ENCODE measurements around the gene NLGN4Y. TPM values are rescaled to one million over a fixed set of nuclear protein-coding genes. Genes with fewer than 3 reads are reported as not detected.

Gene NLGN4Y
- total and polyA plus RNA-seq, 4 donors = 2.9 to 5.3 TPM; not detected in 2

DNA sequence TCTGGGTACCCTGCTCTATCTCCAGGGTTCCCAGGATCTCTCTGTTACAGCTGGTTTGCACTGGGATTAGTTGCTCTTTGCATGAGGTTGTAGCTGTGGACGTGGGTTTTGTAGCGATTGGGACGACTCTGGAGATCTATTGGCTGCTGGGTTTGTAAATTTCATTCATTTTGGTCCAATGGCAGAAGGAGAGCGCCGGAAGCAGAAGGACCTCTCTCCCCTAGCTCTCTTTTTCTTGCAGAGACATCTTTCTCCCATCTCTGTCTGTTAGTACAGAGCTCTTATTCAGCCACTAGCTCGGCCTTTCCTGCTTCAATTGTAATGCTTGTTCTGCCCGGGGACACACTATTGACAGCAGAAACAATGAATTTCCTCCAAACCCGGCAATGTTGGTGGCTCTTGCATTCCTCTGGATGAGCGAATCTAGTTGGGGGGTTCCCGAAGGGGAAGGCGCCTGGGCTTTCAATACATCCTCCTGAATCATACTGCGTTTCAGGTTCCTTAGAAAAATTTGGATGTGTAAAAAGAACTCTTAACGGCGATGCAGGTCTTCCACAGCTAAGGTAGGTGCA is 1.9 kb upstream of the NLGN4Y start:
- Histone ChIP-seq H3K9me3 (ENCODE audit: control insufficient read depth in 4 of 4, low read length in 3 of 4) (no peaks in the 10 kb centered on the region), H3K27me3 (ENCODE audit: control insufficient read depth in 4 of 4, insufficient read depth in 4 of 4, low read length in 3 of 4) (no peaks in the 10 kb centered on the region), H3K36me3 (ENCODE audit: control insufficient read depth in 4 of 4, insufficient read depth in 3 of 4, low read depth in 1 of 4, low read length in 3 of 4) (no peaks in the 10 kb centered on the region), H3K4me1 (ENCODE audit: control insufficient read depth in 4 of 4, insufficient read depth in 4 of 4, low read length in 3 of 4) (peaks cover 0 to 2% (median 0%) of the 10 kb centered on the region in 4 donors), H3K9ac (ENCODE audit: low read depth in 1 of 2, low read length in 2 of 2) (no peak overlapping the region), H3K4me3 (ENCODE audit: low read depth in 1 of 3, low read length in 3 of 3) (no peak overlapping the region), H3K27ac (ENCODE audit: low read depth in 1 of 2, low read length in 2 of 2) (no peak overlapping the region)
- 21% methylated on average over 14 of the region's 14 CpGs for WGBS
- no peak for DNase-seq (ENCODE audit: low spot score)
- TF ChIP-seq HNF4A (conservative IDR thresholded peaks at IDR 0.05) (no peak), YY1 (IDR thresholded peaks at IDR 0.05) (no peak), NR2F2 (IDR thresholded peaks at IDR 0.05) (no peak), FOXA2 (IDR thresholded peaks at IDR 0.05) (no peak), SP1 (IDR thresholded peaks at IDR 0.05) (no peak), HNF4G (IDR thresholded peaks at IDR 0.05) (no peak), RXRA (IDR thresholded peaks at IDR 0.05) (no peak), JUND (IDR thresholded peaks at IDR 0.05) (no peak), RAD21 (IDR thresholded peaks at IDR 0.05) (no peak), GABPA (IDR thresholded peaks at IDR 0.05 in 1 of 2, conservative IDR thresholded peaks at IDR 0.05 in 1 of 2) (no peak), FOXA1 (IDR thresholded peaks at IDR 0.05) (no peak), EGR1 (IDR thresholded peaks at IDR 0.05; ENCODE audit: low read depth in 2 of 2) (no peak)
- TF ChIP-seq, protein P1, sequence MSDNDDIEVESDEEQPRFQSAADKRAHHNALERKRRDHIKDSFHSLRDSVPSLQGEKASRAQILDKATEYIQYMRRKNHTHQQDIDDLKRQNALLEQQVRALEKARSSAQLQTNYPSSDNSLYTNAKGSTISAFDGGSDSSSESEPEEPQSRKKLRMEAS (IDR thresholded peaks at IDR 0.05) = no peak
- TF ChIP-seq, protein P2, sequence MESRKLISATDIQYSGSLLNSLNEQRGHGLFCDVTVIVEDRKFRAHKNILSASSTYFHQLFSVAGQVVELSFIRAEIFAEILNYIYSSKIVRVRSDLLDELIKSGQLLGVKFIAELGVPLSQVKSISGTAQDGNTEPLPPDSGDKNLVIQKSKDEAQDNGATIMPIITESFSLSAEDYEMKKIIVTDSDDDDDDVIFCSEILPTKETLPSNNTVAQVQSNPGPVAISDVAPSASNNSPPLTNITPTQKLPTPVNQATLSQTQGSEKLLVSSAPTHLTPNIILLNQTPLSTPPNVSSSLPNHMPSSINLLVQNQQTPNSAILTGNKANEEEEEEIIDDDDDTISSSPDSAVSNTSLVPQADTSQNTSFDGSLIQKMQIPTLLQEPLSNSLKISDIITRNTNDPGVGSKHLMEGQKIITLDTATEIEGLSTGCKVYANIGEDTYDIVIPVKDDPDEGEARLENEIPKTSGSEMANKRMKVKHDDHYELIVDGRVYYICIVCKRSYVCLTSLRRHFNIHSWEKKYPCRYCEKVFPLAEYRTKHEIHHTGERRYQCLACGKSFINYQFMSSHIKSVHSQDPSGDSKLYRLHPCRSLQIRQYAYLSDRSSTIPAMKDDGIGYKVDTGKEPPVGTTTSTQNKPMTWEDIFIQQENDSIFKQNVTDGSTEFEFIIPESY (IDR thresholded peaks at IDR 0.05) = no peak
- TF ChIP-seq, protein P3, sequence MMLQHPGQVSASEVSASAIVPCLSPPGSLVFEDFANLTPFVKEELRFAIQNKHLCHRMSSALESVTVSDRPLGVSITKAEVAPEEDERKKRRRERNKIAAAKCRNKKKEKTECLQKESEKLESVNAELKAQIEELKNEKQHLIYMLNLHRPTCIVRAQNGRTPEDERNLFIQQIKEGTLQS (IDR thresholded peaks at IDR 0.05) = no peak
- TF ChIP-seq, protein P4, sequence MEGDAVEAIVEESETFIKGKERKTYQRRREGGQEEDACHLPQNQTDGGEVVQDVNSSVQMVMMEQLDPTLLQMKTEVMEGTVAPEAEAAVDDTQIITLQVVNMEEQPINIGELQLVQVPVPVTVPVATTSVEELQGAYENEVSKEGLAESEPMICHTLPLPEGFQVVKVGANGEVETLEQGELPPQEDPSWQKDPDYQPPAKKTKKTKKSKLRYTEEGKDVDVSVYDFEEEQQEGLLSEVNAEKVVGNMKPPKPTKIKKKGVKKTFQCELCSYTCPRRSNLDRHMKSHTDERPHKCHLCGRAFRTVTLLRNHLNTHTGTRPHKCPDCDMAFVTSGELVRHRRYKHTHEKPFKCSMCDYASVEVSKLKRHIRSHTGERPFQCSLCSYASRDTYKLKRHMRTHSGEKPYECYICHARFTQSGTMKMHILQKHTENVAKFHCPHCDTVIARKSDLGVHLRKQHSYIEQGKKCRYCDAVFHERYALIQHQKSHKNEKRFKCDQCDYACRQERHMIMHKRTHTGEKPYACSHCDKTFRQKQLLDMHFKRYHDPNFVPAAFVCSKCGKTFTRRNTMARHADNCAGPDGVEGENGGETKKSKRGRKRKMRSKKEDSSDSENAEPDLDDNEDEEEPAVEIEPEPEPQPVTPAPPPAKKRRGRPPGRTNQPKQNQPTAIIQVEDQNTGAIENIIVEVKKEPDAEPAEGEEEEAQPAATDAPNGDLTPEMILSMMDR (IDR thresholded peaks at IDR 0.05; ENCODE audit: low read depth, low read length, missing input control) = no peak
- TF ChIP-seq, protein P5, sequence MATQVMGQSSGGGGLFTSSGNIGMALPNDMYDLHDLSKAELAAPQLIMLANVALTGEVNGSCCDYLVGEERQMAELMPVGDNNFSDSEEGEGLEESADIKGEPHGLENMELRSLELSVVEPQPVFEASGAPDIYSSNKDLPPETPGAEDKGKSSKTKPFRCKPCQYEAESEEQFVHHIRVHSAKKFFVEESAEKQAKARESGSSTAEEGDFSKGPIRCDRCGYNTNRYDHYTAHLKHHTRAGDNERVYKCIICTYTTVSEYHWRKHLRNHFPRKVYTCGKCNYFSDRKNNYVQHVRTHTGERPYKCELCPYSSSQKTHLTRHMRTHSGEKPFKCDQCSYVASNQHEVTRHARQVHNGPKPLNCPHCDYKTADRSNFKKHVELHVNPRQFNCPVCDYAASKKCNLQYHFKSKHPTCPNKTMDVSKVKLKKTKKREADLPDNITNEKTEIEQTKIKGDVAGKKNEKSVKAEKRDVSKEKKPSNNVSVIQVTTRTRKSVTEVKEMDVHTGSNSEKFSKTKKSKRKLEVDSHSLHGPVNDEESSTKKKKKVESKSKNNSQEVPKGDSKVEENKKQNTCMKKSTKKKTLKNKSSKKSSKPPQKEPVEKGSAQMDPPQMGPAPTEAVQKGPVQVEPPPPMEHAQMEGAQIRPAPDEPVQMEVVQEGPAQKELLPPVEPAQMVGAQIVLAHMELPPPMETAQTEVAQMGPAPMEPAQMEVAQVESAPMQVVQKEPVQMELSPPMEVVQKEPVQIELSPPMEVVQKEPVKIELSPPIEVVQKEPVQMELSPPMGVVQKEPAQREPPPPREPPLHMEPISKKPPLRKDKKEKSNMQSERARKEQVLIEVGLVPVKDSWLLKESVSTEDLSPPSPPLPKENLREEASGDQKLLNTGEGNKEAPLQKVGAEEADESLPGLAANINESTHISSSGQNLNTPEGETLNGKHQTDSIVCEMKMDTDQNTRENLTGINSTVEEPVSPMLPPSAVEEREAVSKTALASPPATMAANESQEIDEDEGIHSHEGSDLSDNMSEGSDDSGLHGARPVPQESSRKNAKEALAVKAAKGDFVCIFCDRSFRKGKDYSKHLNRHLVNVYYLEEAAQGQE (IDR thresholded peaks at IDR 0.05) = no peak

Data from liver (tissue), 9 donors.